ENCODE measurements around the gene IGFBP6. TPM values are rescaled to one million over a fixed set of nuclear protein-coding genes. Genes with fewer than 3 reads are reported as not detected.

The IGFBP6 gene
- total RNA-seq, 1 donor from 2014 or later = 20.8 TPM

- peak overlapping the region; percentile 79 for H3K4me3 Mint-ChIP-seq (ENCODE audit: unreplicated experiment)
- FAIRE-seq (no peak), DNase-seq (ENCODE audit: low read depth) (no peak)
Measured at GRCh38 chr12:53048780-53049401, 48.6 kb upstream of the IGFBP6 start.

GRCh38 chr12:53049571-53050318 is 47.7 kb upstream of the IGFBP6 start, which contains the start of gene TNS2:
TNS2 (plus strand) TSS chr12:53050065; CDS start chr12:53050186, 121 bp downstream.
- FAIRE-seq (no peak), DNase-seq (ENCODE audit: low read depth) (no peak)
- Mint-ChIP-seq H3K27me3 (ENCODE audit: low read depth, unreplicated experiment) (no peaks in the 10 kb centered on the region), H3K36me3 (ENCODE audit: low read depth, unreplicated experiment) (peaks cover under 1% of the 10 kb centered on the region), H3K4me3 (ENCODE audit: unreplicated experiment) (peak within 1 kb of the TSS; percentile 79), H3K4me1 (ENCODE audit: low read depth, unreplicated experiment) (peaks cover 50% of the 10 kb centered on the region), H3K9me3 (ENCODE audit: unreplicated experiment) (peaks cover 1% of the 10 kb centered on the region), H3K27ac (ENCODE audit: unreplicated experiment) (peak within 1 kb of the TSS; percentile 77)
- peak within 1 kb of the TSS; percentile 54 for H3K4me3 ChIP-seq (ENCODE audit: insufficient read depth, low read depth, low read length)
- H2AFZ ChIP-seq (ENCODE audit: low read depth, low read length) = no peak within 1 kb of the TSS
- H3K27me3 ChIP-seq (ENCODE audit: insufficient read depth, low read length) = no peaks in the 10 kb centered on the region
- peak within 1 kb of the TSS; percentile 27 for H3K27ac ChIP-seq (ENCODE audit: low read depth, low read length)
- H3K4me1 ChIP-seq (ENCODE audit: insufficient read depth, low read length) = peaks cover 78% of the 10 kb centered on the region
- peak within 1 kb of the TSS; percentile 94 for H3K4me2 ChIP-seq (ENCODE audit: low read length)
- peak within 1 kb of the TSS; percentile 79 for H3K9ac ChIP-seq (ENCODE audit: low read length)
- peaks cover 11% of the 10 kb centered on the region for H4K20me1 ChIP-seq (ENCODE audit: insufficient read depth, low read length)
- no peaks in the 10 kb centered on the region for H3K9me3 ChIP-seq (ENCODE audit: insufficient read depth, low read depth, low read length)
- TF ChIP-seq EZH2 (IDR thresholded peaks at IDR 0.05; ENCODE audit: insufficient read depth, low read length) = no peak
- TF ChIP-seq CTCF (IDR thresholded peaks at IDR 0.05; ENCODE audit: insufficient read depth, low read depth, low read length) = no peak
- no peaks in the 10 kb centered on the region for H3K36me3 ChIP-seq (ENCODE audit: insufficient read depth, low read length)
- H3K79me2 ChIP-seq (ENCODE audit: insufficient read depth, low read length) = peaks cover 32% of the 10 kb centered on the region

More at GRCh38 chr12:53048780-53049401, 48.6 kb upstream of the IGFBP6 start:
- H3K27me3 ChIP-seq (ENCODE audit: insufficient read depth, low read length) = no peaks in the 10 kb centered on the region
- peaks cover 3% of the 10 kb centered on the region for H3K9me3 Mint-ChIP-seq (ENCODE audit: unreplicated experiment)
- H3K36me3 Mint-ChIP-seq (ENCODE audit: low read depth, unreplicated experiment) = peaks cover 3% of the 10 kb centered on the region
- peak overlapping the region; percentile 94 for H3K4me2 ChIP-seq (ENCODE audit: low read length)
- H3K4me1 ChIP-seq (ENCODE audit: insufficient read depth, low read length) = peaks cover 75% of the 10 kb centered on the region
- H3K4me3 ChIP-seq (ENCODE audit: insufficient read depth, low read depth, low read length) = no peak overlapping the region
- no peaks in the 10 kb centered on the region for H3K27me3 Mint-ChIP-seq (ENCODE audit: low read depth, unreplicated experiment)
- H3K27ac ChIP-seq (ENCODE audit: low read depth, low read length) = peak overlapping the region; percentile 85
- no peaks in the 10 kb centered on the region for H3K9me3 ChIP-seq (ENCODE audit: insufficient read depth, low read depth, low read length)
- no peaks in the 10 kb centered on the region for H3K36me3 ChIP-seq (ENCODE audit: insufficient read depth, low read length)
- peak overlapping the region; percentile 77 for H3K27ac Mint-ChIP-seq (ENCODE audit: unreplicated experiment)
- H2AFZ ChIP-seq (ENCODE audit: low read depth, low read length) = no peak overlapping the region
- peaks cover 32% of the 10 kb centered on the region for H3K79me2 ChIP-seq (ENCODE audit: insufficient read depth, low read length)
- H3K9ac ChIP-seq (ENCODE audit: low read length) = peak overlapping the region; percentile 79
- peaks cover 11% of the 10 kb centered on the region for H4K20me1 ChIP-seq (ENCODE audit: insufficient read depth, low read length)
- TF ChIP-seq CTCF (IDR thresholded peaks at IDR 0.05; ENCODE audit: insufficient read depth, low read depth, low read length) (no peak), EZH2 (IDR thresholded peaks at IDR 0.05; ENCODE audit: insufficient read depth, low read length) (no peak)
- H3K4me1 Mint-ChIP-seq (ENCODE audit: low read depth, unreplicated experiment) = peaks cover 59% of the 10 kb centered on the region

Measured in astrocyte (in vitro differentiated cells and primary cell).